Eye (tissue), 1 donor: Measurements from ENCODE around the gene ZNF266.
A peak's percentile ranks its signal among the peaks of the same experiment; 100 is the strongest.

Experiments used
- DNase-seq: peaks from one replicate; pipeline ENCODE4 v3.0.0-alpha.2; 2015

Gene ZNF266

GRCh38 chr19:9435279-9436268 is at the start of gene ZNF266:
ZNF266 (minus strand) TSS chr19:9435573; CDS start chr19:9420089, 15,484 bp downstream.
- peak; percentile 98 for DNase-seq

GRCh38 chr19:9485140-9485539 is 49.8 kb upstream of the ZNF266 start:
- DNase-seq, result no peak

- DNase-seq, result no peak
Measured at GRCh38 chr19:9474975-9475374, 39.6 kb upstream of the ZNF266 start.

GRCh38 chr19:9467161-9467560 is 31.8 kb upstream of the ZNF266 start:
- no peak for DNase-seq

GRCh38 chr19:9461938-9462337 is 26.6 kb upstream of the ZNF266 start:
- DNase-seq, result no peak

- DNase-seq, result no peak
Measured at GRCh38 chr19:9456018-9456689, 20.8 kb upstream of the ZNF266 start.

- DNase-seq, result no peak
Measured at GRCh38 chr19:9453953-9454352, 18.6 kb upstream of the ZNF266 start.

- no peak for DNase-seq
Measured at GRCh38 chr19:9445037-9445436, 9.7 kb upstream of the ZNF266 start.

GRCh38 chr19:9436358-9436757 is 985 bp upstream of the ZNF266 start:
- DNase-seq, result no peak

GRCh38 chr19:9431475-9431874 is 3.9 kb downstream of the ZNF266 start:
- DNase-seq, result peak; percentile 57

GRCh38 chr19:9430444-9430843 is 4.9 kb downstream of the ZNF266 start:
- no peak for DNase-seq

- DNase-seq, result no peak
Measured at GRCh38 chr19:9427941-9428340, 7.4 kb downstream of the ZNF266 start.

- no peak for DNase-seq
Measured at GRCh38 chr19:9413240-9413954, 22.0 kb downstream of the ZNF266 start.

- no peak for DNase-seq
Measured at GRCh38 chr19:9407827-9408226, 27.5 kb downstream of the ZNF266 start.

- DNase-seq, result peak; percentile 94
Measured at GRCh38 chr19:9406798-9407352, 28.5 kb downstream of the ZNF266 start.

- DNase-seq, result no peak
Measured at GRCh38 chr19:9381361-9381785, 54.0 kb downstream of the ZNF266 start.

GRCh38 chr19:9370738-9371619 is 64.4 kb downstream of the ZNF266 start:
- no peak for DNase-seq

- DNase-seq, result peak; percentile 80
Measured at GRCh38 chr19:9362905-9363304, 72.5 kb downstream of the ZNF266 start, which contains the start of gene ZNF177. ZNF177 (plus strand) TSS chr19:9363013; CDS start chr19:9378312, 15,299 bp downstream.
